ENCODE results near the gene KLHL22. TPM values are rescaled to one million over a fixed set of nuclear protein-coding genes. Genes with fewer than 3 reads are reported as not detected.

Gene KLHL22
- total and polyA plus RNA-seq, 2 of the 4 experiments (the other 2 are of a cell fraction) = 27.1 to 30.1 TPM

DNA sequence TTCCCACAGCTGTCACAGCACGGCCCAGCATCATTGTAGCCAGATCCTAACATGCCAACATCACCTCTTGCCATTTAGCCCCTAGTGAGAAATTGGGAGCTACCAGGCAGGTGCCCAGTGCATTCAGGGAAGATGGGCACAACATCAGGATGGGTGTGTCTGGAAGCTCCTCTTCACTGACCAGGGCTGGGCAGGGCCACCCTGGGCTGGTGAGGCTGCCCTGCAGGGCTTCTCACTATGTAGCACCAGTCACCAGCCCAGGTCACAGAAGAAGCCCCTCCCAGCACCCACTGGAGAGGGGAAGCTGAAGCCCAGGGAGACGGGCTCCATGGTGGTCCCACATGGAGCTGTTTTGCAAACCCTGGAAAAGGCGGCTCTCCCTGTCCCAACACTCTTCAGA, 87.8 kb downstream of the KLHL22 start:
- peaks cover 12% of the 10 kb centered on the region; the same call in 1 of the 2 replicates for H3K9me1 ChIP-seq (ENCODE audit: insufficient read depth, low read length)
- H2BK5ac ChIP-seq (ENCODE audit: low read depth, low read length, poor library complexity, severe bottlenecking) = no peak overlapping the region
- H3K4ac ChIP-seq (ENCODE audit: low read depth, low read length) = no peak overlapping the region
- no peak overlapping the region for H2AFZ ChIP-seq (replicated peaks; ENCODE audit: low read length, poor library complexity)
- peaks cover 38% of the 10 kb centered on the region for H3K36me3 ChIP-seq (ENCODE audit: control insufficient read depth, insufficient read depth, low read length)
- ChIA-PET CTCF (interaction anchor here (0.5 kb wide), 1 partner anchor 312 kb away, joined by 7 read pairs; no protein-coding TSS in a partner anchor), POLR2A (ENCODE audit: unreplicated experiment) (no interaction called here)
- no peak overlapping the region for H2BK15ac ChIP-seq (ENCODE audit: low read depth, low read length)
- H4K91ac ChIP-seq (ENCODE audit: insufficient read depth, low read depth, low read length) = no peak overlapping the region
- intact Hi-C loops (cut with micrococcal nuclease) (no loop called here), in situ Hi-C loops (cut with MboI; ENCODE audit: low sequenced_read_pairs) (no loop called here), dilution Hi-C loops (cut with HindIII; ENCODE audit: low sequenced_read_pairs, unreplicated experiment) (no loop called here)
- H4K20me1 ChIP-seq (ENCODE audit: insufficient read depth, low read length) = no peaks in the 10 kb centered on the region; the same call in 1 of the 2 replicates
- no CpG with 5 or more reads among the region's 3 CpGs for WGBS, 2 experiments (ENCODE audit: extremely low coverage in 2 of 2, insufficient read length in 1 of 2)
- TF ChIP-seq, protein P1, sequence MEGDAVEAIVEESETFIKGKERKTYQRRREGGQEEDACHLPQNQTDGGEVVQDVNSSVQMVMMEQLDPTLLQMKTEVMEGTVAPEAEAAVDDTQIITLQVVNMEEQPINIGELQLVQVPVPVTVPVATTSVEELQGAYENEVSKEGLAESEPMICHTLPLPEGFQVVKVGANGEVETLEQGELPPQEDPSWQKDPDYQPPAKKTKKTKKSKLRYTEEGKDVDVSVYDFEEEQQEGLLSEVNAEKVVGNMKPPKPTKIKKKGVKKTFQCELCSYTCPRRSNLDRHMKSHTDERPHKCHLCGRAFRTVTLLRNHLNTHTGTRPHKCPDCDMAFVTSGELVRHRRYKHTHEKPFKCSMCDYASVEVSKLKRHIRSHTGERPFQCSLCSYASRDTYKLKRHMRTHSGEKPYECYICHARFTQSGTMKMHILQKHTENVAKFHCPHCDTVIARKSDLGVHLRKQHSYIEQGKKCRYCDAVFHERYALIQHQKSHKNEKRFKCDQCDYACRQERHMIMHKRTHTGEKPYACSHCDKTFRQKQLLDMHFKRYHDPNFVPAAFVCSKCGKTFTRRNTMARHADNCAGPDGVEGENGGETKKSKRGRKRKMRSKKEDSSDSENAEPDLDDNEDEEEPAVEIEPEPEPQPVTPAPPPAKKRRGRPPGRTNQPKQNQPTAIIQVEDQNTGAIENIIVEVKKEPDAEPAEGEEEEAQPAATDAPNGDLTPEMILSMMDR (conservative IDR thresholded peaks at IDR 0.05; ENCODE audit: low read depth, low read length) = no peak
- TF ChIP-seq CHD1 (IDR thresholded peaks at IDR 0.05; ENCODE audit: low read depth, low read length) (no peak), NFE2L2 (IDR thresholded peaks at IDR 0.05; ENCODE audit: low read depth, low read length) (no peak), BHLHE40 (IDR thresholded peaks at IDR 0.05; ENCODE audit: low read depth, low read length) (no peak), RFX5 (IDR thresholded peaks at IDR 0.05; ENCODE audit: low read depth, low read length) (no peak), CEBPB (IDR thresholded peaks at IDR 0.05; ENCODE audit: low read depth, low read length) (no peak), RCOR1 (IDR thresholded peaks at IDR 0.05; ENCODE audit: insufficient replicate concordance, low read length) (no peak), MAFK (IDR thresholded peaks at IDR 0.05; ENCODE audit: low read depth, low read length) (no peak), FOS (IDR thresholded peaks at IDR 0.05; ENCODE audit: low read depth, low read length) (no peak), SMC3 (IDR thresholded peaks at IDR 0.05; ENCODE audit: low read depth, low read length) (no peak), MAZ (IDR thresholded peaks at IDR 0.05; ENCODE audit: borderline replicate concordance, low read depth, low read length) (no peak), RAD21 (IDR thresholded peaks at IDR 0.05; ENCODE audit: low read length) (no peak), MXI1 (IDR thresholded peaks at IDR 0.05; ENCODE audit: borderline replicate concordance, low read depth, low read length) (no peak), POLR2A (IDR thresholded peaks at IDR 0.05; ENCODE audit: low read depth, low read length) (no peak)
- TF ChIP-seq, protein P2, sequence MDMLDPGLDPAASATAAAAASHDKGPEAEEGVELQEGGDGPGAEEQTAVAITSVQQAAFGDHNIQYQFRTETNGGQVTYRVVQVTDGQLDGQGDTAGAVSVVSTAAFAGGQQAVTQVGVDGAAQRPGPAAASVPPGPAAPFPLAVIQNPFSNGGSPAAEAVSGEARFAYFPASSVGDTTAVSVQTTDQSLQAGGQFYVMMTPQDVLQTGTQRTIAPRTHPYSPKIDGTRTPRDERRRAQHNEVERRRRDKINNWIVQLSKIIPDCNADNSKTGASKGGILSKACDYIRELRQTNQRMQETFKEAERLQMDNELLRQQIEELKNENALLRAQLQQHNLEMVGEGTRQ (IDR thresholded peaks at IDR 0.05; ENCODE audit: low read depth, low read length) = no peak
- TF ChIP-seq, protein P3, sequence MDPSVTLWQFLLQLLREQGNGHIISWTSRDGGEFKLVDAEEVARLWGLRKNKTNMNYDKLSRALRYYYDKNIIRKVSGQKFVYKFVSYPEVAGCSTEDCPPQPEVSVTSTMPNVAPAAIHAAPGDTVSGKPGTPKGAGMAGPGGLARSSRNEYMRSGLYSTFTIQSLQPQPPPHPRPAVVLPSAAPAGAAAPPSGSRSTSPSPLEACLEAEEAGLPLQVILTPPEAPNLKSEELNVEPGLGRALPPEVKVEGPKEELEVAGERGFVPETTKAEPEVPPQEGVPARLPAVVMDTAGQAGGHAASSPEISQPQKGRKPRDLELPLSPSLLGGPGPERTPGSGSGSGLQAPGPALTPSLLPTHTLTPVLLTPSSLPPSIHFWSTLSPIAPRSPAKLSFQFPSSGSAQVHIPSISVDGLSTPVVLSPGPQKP (IDR thresholded peaks at IDR 0.05; ENCODE audit: borderline replicate concordance, low read depth, low read length) = no peak
- no peaks in the 10 kb centered on the region for H3K9me3 ChIP-seq (ENCODE audit: control insufficient read depth, insufficient read depth, low read length)
- no TSS peak for BruUV-seq (replicated peaks)
- H3K56ac ChIP-seq (ENCODE audit: extremely low read depth, insufficient read depth, low read length) = no peak overlapping the region
- no peaks in the 10 kb centered on the region for H3K27me3 ChIP-seq (ENCODE audit: control insufficient read depth, insufficient read depth, low read length)
- no peak overlapping the region for H3K4me2 ChIP-seq (ENCODE audit: low read depth, low read length)
- no peak overlapping the region for H2BK20ac ChIP-seq (ENCODE audit: low read depth, low read length)
- H3K79me1 ChIP-seq (ENCODE audit: low read depth in 1 of 2, low read length in 2 of 2) = no peaks in the 10 kb centered on the region
- DNase-seq (no peak), ATAC-seq (ENCODE audit: low read depth) (no peak)
- H4K8ac ChIP-seq (ENCODE audit: low read depth in 2 of 2, low read length in 2 of 2) = no peak overlapping the region
- H3K4me1 ChIP-seq (ENCODE audit: control insufficient read depth, insufficient read depth, low read length) = no peaks in the 10 kb centered on the region
- H3K14ac ChIP-seq (replicated peaks; ENCODE audit: low read depth, low read length) = no peak overlapping the region
- H3K18ac ChIP-seq (ENCODE audit: low read depth, low read length) = no peak overlapping the region
- no peak overlapping the region for H4K5ac ChIP-seq (ENCODE audit: low read depth, low read length)
- no peak overlapping the region for H2AK9ac ChIP-seq (replicated peaks; ENCODE audit: low read depth, low read length, poor library complexity)
- no peak overlapping the region for H3K27ac ChIP-seq (ENCODE audit: insufficient read depth, low read length)
- H2BK120ac ChIP-seq (ENCODE audit: low read depth, low read length) = no peak overlapping the region
- H3K23ac ChIP-seq (ENCODE audit: low read depth, low read length) = no peak overlapping the region
- no peak overlapping the region for H3K9ac ChIP-seq (ENCODE audit: low read depth, low read length)
- no peak overlapping the region for H3K4me3 ChIP-seq (ENCODE audit: insufficient read depth, low read depth, low read length)
- no peak overlapping the region for H2AK5ac ChIP-seq (ENCODE audit: low read depth, low read length)

Data from IMR-90 (cell line).